Medulla oblongata (tissue), 1 donor: ENCODE measurements around the gene RAB11FIP3.
A peak's percentile ranks its signal among the peaks of the same experiment; 100 is the strongest.
"Not testable (repeated sequence)": the region's sequence is repeated elsewhere in the genome, so short reads cannot be mapped to it uniquely, and the experiment has no call there.

Source experiments
- DNase-seq: peaks from one replicate; pipeline ENCODE4 v3.0.0-alpha.2; 2015; ENCODE audit errors: extremely low spot score

RAB11FIP3 gene

GRCh38 chr16:466651-467050, 41.2 kb downstream of the RAB11FIP3 start:
- DNase-seq: no peak

- not testable (repeated sequence) for DNase-seq
These were observed 41.9 kb downstream of the RAB11FIP3 start for GRCh38 chr16:467249-467871.

DNA sequence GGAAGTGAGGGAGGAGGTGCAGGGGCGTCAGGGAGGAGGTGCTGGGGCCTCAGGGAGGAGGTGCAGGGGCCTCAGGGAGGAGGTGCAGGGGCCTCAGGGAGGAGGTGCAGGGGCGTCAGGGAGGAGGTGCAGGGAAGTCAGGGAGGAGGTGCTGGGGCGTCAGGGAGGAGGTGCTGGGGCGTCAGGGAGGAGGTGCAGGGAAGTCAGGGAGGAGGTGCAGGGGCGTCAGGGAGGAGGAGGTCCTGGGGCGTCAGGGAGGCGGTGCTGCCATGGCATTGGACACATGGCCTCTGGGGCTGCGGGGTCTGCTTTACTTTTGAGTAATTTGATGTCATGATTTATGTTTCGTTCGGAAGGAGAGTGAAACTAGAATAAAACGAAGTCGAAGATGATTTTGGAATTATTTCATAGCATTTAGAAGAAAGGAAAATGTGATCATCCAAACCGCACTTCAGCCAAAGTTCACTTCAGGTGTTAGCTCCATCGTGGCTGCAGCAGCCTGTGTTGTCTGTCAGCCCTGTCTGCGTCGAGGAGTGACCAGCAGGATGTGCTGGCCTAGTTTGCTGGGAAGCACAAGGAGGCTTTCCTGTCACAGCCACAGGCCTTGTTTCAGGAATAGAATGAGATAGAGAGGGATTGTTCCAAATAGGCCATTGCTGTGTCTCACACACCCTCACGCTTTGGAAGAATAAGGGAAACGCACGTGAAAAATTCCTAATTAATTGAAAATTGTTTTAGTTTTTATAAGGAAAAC, 42.8 kb downstream of the RAB11FIP3 start:
- peak; percentile 74 for DNase-seq

DNA sequence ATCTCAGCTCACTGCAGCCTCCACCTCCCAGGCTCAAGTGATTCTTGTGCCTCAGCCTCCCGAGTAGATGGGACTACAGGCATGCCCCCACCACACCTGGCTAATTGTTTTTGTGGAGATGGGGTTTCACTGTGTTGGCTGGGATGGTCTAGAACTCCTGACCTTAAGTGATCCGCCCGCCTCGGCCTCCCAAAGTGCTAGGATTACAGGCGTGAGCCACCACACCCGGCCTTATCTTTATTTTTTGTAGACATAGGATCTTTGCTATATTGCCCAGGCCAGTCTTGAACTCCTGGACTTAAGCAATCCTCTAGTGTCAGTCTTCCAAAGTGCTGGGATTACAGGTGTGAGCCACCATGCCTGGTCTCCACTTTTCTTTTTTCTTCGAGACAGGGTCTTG, 44.0 kb downstream of the RAB11FIP3 start:
- not testable (repeated sequence) for DNase-seq

DNA sequence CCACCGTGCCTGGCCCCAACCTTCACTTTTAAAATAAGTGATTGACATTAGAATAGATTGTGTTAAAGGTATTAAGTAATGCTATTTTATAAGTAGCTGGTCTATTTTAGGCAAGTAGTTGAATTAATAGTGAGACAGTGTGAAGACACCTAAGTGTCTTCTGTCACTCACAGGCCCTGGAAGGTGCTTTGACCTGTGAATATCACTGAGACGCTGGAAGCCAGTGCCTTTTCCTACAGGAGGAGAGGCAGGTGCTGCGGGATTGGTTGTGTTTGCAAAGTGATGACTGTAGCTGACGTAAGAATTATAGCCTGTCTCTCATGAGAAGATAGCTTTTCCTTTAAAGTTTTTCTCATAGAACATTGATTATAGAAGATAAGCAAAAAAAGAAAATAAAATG, 45.0 kb downstream of the RAB11FIP3 start:
- DNase-seq: no peak

DNA sequence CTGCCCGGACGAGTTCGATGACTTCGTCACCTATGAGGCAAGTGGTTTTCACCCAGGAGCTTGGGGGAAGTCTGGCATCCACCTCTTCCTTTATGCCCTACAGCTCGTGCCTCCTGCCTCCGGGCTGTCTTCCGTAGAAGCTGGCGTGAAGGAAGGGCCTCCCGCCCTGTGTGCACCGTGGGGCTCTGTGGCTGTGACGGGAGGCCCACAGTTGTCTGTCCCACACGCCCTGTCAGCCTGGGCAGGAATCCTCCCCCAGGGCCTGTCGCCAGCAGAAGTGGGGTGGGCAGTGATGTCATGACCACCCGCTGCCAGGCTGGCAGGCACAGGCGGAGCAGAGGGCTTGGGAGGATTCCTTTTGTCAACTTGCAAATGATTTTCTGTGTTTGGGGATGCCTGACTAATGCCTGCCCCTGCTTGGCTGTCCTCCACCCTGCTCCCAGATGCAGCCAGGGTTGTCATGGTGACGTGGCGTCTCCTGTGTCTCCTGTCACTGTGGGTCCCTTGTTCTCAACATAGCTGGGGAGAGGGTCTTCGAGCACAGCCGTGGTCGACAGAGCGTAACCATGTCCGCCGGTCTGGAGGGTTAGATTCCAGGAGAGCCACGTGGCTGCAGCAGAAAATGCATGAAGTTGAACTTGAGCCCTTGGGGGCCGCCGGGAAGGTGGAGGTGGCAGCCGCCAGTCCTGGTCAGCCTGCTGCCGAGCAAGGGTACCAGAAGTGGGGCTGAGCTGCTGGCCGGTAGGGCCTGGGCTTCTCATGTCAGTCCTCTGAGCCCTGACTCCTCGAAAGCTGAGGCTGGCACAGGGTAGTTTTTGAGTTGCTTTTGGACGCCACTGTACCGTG, 46.1 kb downstream of the RAB11FIP3 start:
- peak; percentile 95 for DNase-seq

GRCh38 chr16:472199-472504, 46.7 kb downstream of the RAB11FIP3 start:
- DNase-seq: no peak

- DNase-seq: no peak
These were observed 47.9 kb downstream of the RAB11FIP3 start for GRCh38 chr16:473046-474043.

- DNase-seq: peak; percentile 71
These were observed 49.1 kb downstream of the RAB11FIP3 start for GRCh38 chr16:474420-475122.

GRCh38 chr16:476039-476438, 50.6 kb downstream of the RAB11FIP3 start:
- DNase-seq: no peak

DNA sequence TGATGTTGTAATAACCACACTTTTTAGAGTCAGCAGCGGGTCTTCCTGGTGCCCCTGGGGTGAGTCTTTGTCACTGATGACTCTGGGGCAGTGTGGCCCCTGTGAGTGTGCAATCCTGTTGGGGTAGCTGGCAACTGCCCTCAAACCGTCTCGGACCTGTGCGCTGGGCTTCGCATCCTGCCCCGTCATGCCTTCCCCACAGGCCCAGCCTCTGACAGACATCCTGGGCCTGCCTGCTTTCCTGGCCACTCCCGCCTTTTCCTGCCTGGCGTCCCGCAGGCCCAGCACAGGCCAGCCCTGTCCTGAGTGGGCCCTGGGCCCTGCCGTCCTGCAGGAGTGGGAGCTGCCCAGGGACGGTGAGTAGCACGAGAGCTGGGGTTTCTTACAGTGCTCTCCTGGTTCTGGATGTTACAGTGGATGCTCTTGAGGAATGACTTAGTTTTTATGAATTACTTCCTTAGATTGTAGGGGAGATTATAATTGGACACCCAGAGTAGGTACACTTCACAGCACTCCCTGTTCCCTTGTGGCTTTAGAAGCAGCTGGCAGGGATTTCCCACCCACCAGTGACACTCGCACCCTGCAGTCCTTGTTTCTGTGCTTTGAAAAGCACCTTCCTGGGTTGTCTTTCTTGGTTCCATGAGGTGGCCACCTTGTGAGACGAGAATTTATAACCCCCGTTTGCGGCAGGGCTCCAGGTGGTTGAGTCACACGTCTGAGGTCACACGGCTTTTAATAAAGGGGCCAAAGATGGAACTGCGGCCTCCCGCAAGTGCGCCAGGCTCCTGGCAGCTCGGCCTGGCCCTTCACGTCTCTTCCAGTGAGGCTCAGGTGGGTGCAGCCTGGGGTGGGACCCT, 52.1 kb downstream of the RAB11FIP3 start:
- DNase-seq: no peak

DNA sequence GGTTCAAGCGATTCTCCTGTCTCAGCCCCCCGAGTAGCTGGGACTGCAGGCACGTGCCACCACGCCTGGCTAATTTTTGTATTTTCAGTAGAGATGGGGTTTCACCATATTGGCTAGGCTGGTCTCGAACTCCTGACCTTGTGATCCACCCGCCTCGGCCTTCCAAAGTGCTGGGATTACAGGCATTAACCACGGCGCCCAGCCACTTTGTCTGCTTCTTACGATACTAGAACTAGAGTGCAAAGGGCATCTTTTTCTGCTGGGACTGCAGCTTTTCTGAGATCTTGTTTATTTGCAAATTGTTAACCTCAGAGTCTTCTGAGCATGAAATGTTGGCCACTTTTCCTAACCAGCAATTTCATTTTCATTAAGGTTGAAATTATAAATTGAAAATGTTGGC, 52.8 kb downstream of the RAB11FIP3 start:
- not testable (repeated sequence) for DNase-seq

DNA sequence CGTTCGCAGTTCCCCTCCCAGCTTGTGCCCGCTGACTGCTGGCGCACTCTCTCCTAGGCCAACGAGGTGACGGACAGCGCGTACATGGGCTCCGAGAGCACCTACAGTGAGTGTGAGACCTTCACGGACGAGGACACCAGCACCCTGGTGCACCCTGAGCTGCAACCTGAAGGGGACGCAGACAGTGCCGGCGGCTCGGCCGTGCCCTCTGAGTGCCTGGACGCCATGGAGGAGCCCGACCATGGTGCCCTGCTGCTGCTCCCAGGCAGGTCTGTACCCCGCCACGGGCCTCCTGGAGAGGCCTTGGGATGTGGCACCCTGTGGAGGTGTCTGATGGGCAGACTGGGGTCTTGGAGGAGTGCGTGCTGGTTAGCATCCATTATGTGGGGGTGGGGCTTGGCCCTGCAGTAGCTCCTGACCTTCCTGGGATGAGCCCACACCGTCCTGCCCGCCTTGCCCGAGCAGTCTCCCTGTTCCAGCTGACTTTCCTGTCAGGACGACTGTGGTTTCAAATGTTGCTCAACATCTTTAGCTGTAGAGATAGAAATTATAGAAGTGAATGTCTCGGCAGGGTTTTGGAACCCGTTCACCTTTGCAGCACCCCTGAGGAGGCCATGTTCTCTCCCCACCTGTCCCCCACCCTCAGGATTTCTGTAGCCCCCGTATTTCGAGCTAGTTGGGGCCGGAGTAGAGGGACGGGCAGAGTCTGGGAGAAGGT, 57.2 kb downstream of the RAB11FIP3 start:
- no peak for DNase-seq

- peak; percentile 76 for DNase-seq
These were observed 58.1 kb downstream of the RAB11FIP3 start for GRCh38 chr16:483341-484075.

- no peak for DNase-seq
These were observed 64.2 kb downstream of the RAB11FIP3 start for GRCh38 chr16:489606-490005.

- no peak for DNase-seq
These were observed 65.3 kb downstream of the RAB11FIP3 start for GRCh38 chr16:490768-491167.

DNA sequence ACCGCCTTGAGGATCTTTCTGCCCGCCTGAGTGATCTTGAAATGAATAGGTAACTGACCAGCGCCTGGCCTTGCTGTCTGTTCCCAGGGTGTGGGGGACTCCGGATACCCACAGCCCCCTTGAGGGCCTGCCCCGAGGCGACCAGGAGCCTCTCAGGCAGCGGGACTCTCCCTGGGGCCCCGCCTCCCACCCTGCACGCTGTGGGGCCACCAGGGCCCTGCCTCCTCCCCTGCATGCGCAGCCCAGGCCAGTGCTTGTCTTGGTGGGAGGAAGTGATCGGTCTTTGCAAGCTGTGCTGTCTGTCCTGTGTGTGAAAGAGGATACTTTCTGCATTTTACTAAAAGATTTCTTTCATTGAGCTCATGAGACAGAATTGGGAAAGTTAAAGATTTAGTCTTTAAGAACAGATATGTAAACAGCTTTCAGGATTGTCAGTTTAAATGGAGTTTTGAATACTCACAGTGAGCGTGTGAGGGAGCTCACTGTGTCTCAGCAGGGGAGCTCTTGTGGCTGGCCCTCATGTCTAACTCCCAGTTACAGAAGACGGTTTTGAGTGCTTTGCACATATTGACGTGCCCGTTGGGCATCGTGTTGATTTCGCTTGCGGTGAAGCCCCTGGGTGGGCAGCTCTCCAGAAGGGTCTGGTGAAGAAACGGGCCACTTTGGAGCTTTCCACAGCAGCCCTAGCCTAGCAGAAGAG, 65.9 kb downstream of the RAB11FIP3 start:
- DNase-seq: no peak
